Upper lobe of left lung (tissue), 4 donors: ENCODE results near the gene SSX7.
"Not testable (repeated sequence)": the region's sequence is repeated elsewhere in the genome, so short reads cannot be mapped to it uniquely, and the experiment has no call there.

Source experiments
- CTCF ChIP-seq, 6 experiments: fragments of 450-650 bp in 4 of 6; fragments of 200-600 bp in 2 of 6; sonication (generic) in 2 of 6; IDR thresholded peaks; one replicate each; pipeline ENCODE4 v1.5.1; 2016 to 2019; ENCODE audit warnings: antibody characterized with exemption in 6 of 6
- POLR2AphosphoS5 ChIP-seq, 2 donors: sonication (generic); formaldehyde crosslinking; IDR thresholded peaks; one replicate each; pipeline ENCODE4 v1.5.1; 2017; ENCODE audit warnings: antibody characterized with exemption in 2 of 2

GRCh38 chrX:52628483-52628882, 26.2 kb downstream of the SSX7 start:
- not testable (repeated sequence) for TF ChIP-seq CTCF, POLR2AphosphoS5 (IDR thresholded peaks at IDR 0.05)
